Esophagus muscularis mucosa (tissue), 3 donors: ENCODE results near the gene COX8A.

ENCODE experiments used
- POLR2A ChIP-seq: fragments of 450-650 bp; IDR thresholded peaks from one replicate; pipeline ENCODE4 v1.6.1; 2017; ENCODE audit warnings: antibody characterized with exemption, moderate library complexity, mild to moderate bottlenecking, low read depth
- POLR2AphosphoS5 ChIP-seq, 2 donors: sonication (generic); formaldehyde crosslinking; IDR thresholded peaks; one replicate each; pipeline ENCODE4 v1.6.1; 2017; ENCODE audit warnings: antibody characterized with exemption in 2 of 2
- TF ChIP-seq, protein P1 (sequence below), 3 experiments: fragments of 200-600 bp in 2 of 3; fragments of 450-650 bp in 1 of 3; sonication (generic) in 2 of 3; IDR thresholded peaks; one replicate each; pipeline ENCODE4 v1.5.1; 2017 to 2019; ENCODE audit warnings: antibody characterized with exemption in 3 of 3, mild to moderate bottlenecking in 2 of 3, moderate library complexity in 1 of 3

DNA sequence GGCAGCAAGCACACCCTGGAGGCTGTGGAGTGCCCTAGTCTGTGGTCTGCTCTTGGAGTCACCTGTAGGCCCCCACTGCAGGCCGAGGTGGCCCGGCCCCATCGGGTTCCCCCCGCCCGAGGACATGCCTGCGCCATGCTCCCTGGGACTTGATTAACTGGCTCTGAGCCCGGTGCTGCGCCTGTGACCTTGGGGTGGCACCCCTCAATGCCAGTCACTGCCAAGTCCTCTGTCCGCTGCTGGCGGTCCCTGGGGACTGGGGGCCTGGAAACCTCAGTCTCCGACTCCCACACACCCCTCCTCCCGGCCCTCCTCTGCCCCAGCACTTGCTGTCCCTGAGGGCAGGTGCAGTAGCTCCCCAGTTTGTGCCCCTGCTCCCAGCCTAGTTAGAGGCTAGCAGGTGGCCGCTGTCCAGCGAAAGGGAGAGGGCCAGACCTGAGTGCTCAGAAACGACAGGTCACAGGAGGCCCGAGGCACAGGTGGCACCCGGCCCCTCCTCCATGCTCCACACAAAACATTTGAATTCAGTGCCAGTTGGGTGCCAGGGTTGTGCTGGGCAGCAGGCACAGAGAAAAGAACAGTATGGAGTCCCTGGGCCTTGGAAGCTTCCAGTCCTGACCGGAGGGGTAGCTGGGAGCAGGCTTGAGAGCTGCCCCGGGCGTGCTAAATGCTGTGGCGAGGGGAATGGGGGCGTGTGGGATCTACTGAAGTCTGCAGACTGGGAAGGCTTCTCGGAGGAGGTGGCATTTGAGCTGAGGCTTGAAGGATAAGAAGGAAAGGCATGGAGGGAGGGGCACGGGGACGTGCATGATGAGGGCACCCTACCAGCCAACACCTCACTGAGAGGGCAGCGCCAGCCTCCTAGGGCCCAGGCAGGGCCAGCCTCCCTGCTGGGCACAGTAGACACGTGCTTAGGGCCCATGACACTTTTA lies 45.0 kb downstream of the COX8A start:
- TF ChIP-seq, protein P1, sequence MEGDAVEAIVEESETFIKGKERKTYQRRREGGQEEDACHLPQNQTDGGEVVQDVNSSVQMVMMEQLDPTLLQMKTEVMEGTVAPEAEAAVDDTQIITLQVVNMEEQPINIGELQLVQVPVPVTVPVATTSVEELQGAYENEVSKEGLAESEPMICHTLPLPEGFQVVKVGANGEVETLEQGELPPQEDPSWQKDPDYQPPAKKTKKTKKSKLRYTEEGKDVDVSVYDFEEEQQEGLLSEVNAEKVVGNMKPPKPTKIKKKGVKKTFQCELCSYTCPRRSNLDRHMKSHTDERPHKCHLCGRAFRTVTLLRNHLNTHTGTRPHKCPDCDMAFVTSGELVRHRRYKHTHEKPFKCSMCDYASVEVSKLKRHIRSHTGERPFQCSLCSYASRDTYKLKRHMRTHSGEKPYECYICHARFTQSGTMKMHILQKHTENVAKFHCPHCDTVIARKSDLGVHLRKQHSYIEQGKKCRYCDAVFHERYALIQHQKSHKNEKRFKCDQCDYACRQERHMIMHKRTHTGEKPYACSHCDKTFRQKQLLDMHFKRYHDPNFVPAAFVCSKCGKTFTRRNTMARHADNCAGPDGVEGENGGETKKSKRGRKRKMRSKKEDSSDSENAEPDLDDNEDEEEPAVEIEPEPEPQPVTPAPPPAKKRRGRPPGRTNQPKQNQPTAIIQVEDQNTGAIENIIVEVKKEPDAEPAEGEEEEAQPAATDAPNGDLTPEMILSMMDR (IDR thresholded peaks at IDR 0.05), result no peak
- TF ChIP-seq POLR2AphosphoS5 (IDR thresholded peaks at IDR 0.05), result no peak
- TF ChIP-seq POLR2A, result no peak
